ENCODE results near the gene COL18A1. TPM values are rescaled to one million over a fixed set of nuclear protein-coding genes. Genes with fewer than 3 reads are reported as not detected.

COL18A1 gene
- total and polyA plus RNA-seq, 7 experiments from 2014 or later: 7.0 to 89.8 (median 15.4) TPM

DNA sequence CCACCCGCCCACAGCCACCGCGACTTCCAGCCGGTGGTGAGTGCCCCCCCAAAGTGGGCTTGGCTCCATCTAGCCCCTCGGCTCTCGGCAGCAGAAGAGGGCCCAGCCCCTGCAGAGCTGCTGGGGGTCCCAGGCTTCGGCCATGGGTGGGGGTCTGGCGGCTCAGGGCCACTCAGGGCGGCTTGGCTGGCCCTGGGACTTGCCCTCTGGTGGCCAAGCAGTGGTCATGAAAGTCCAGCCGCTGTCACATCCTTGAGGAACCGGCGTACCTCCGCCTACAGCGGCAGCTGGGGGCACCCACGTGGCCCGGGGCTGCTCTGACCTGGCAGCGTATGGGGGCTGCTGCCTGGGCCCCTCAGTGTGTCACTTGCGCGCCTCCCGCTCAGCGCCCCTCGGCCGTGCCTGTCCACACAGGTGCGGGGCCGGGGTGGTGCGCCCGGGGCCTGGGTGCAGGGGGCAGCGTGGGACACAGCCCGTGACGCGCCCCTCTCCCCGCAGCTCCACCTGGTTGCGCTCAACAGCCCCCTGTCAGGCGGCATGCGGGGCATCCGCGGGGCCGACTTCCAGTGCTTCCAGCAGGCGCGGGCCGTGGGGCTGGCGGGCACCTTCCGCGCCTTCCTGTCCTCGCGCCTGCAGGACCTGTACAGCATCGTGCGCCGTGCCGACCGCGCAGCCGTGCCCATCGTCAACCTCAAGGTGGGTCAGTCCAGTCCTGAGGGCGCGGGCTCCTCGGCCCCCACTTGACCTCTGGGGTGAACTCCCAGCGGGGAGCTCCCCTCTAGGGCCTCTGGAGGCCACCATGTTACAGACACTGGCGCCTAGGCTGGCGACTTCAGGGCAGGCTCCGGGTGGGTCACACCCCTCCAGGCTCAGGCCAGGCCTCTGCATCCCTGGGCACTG lies 104.9 kb downstream of the COL18A1 start:
- intact Hi-C loops (cut with micrococcal nuclease): no loop called here
- no peak for ATAC-seq
- no peaks in the 10 kb centered on the region for H3K27me3 Mint-ChIP-seq
- CTCF ChIA-PET: no interaction called here
- H3K27ac Mint-ChIP-seq: no peak overlapping the region
- POLR2A ChIA-PET: no interaction called here
- Histone ChIP-seq H3K36me3 (ENCODE audit: control insufficient read depth in 2 of 3, insufficient read depth in 3 of 3, low read length in 3 of 3) (peaks cover 0 to 18% (median 0%) of the 10 kb centered on the region in 3 experiments), H3K27me3 (ENCODE audit: control insufficient read depth in 2 of 2, insufficient read depth in 2 of 2, low read length in 2 of 2) (no peaks in the 10 kb centered on the region), H3K27ac (ENCODE audit: low read depth, low read length) (no peak overlapping the region), H3K4me3 (ENCODE audit: low read length) (no peak overlapping the region), H3K4me1 (ENCODE audit: control insufficient read depth in 2 of 2, insufficient read depth in 2 of 2, low read length in 2 of 2) (no peaks in the 10 kb centered on the region), H3K9me3 (ENCODE audit: control insufficient read depth in 2 of 3, low read length in 3 of 3) (no peaks in the 10 kb centered on the region)
- no peak overlapping the region for H3K4me3 Mint-ChIP-seq
- no peaks in the 10 kb centered on the region for H3K9me3 Mint-ChIP-seq
- peaks cover 0 to 7% (median 0%) of the 10 kb centered on the region in 5 donors for H3K36me3 Mint-ChIP-seq
- H3K4me1 Mint-ChIP-seq: peaks cover 0 to 5% (median 2%) of the 10 kb centered on the region in 7 donors
- no peak for DNase-seq

DNA sequence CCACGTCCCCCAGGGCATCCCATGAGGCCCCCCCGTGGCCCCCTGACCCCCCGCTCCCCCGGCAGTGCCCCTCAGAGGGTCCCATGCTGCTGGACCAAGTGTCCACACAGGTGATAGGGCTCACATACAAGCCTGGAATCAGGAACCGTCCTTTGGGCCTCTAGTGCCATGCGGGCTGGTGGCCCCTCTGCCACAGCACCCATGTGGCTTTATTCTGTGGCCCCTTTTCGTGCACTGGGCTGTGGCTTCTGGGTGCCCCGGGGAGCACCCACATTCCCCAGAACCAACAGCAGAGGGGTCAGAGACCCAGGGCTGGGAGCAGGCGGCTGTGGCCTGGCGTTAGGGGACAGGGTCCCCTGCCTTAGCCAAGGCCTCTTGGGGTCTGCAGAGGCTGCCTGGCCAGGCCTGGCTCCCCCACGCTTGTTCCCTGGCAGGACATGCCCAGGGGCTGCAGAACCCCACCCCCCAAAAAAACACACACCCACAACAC lies 105.5 kb downstream of the COL18A1 start:
- POLR2A ChIA-PET: no interaction called here
- H3K27me3 Mint-ChIP-seq: no peaks in the 10 kb centered on the region
- H3K27ac Mint-ChIP-seq: no peak overlapping the region
- peaks cover 0 to 7% (median 0%) of the 10 kb centered on the region in 5 donors for H3K36me3 Mint-ChIP-seq
- H3K9me3 Mint-ChIP-seq: no peaks in the 10 kb centered on the region
- ATAC-seq: no peak
- Histone ChIP-seq H3K36me3 (ENCODE audit: control insufficient read depth in 2 of 3, insufficient read depth in 3 of 3, low read length in 3 of 3) (peaks cover 0 to 21% (median 0%) of the 10 kb centered on the region in 3 experiments), H3K4me1 (ENCODE audit: control insufficient read depth in 2 of 2, insufficient read depth in 2 of 2, low read length in 2 of 2) (no peaks in the 10 kb centered on the region), H3K27me3 (ENCODE audit: control insufficient read depth in 2 of 2, insufficient read depth in 2 of 2, low read length in 2 of 2) (no peaks in the 10 kb centered on the region), H3K27ac (ENCODE audit: low read depth, low read length) (no peak overlapping the region), H3K9me3 (ENCODE audit: control insufficient read depth in 2 of 3, low read length in 3 of 3) (no peaks in the 10 kb centered on the region), H3K4me3 (ENCODE audit: low read length) (no peak overlapping the region)
- intact Hi-C loops (cut with micrococcal nuclease): no loop called here
- no peak for DNase-seq
- H3K4me3 Mint-ChIP-seq: no peak overlapping the region
- H3K4me1 Mint-ChIP-seq: peaks cover 0 to 5% (median 2%) of the 10 kb centered on the region in 7 donors
- CTCF ChIA-PET: no interaction called here

DNA sequence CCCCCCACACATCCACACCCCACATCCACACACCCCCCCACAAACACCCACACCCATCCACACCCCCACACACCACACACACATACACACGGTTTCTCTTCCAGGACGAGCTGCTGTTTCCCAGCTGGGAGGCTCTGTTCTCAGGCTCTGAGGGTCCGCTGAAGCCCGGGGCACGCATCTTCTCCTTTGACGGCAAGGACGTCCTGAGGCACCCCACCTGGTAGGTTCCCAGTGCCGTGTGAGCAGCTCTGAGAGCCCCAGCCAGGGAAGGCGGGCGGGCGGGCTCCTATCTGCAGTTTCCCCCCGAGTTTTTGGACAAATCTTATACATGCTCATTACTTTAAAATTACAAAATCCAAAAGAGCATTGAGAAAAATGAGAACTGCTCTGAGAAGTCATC lies 106.0 kb downstream of the COL18A1 start:
- H3K4me1 Mint-ChIP-seq: peaks cover 0 to 5% (median 2%) of the 10 kb centered on the region in 7 donors
- H3K27me3 Mint-ChIP-seq: no peaks in the 10 kb centered on the region
- CTCF ChIA-PET: no interaction called here
- H3K4me3 Mint-ChIP-seq: no peak overlapping the region
- intact Hi-C loops (cut with micrococcal nuclease): no loop called here
- DNase-seq (no peak), ATAC-seq (no peak)
- POLR2A ChIA-PET: no interaction called here
- H3K36me3 Mint-ChIP-seq: peaks cover 0 to 7% (median 0%) of the 10 kb centered on the region in 5 donors
- H3K27me3 ChIP-seq (ENCODE audit: control insufficient read depth in 2 of 2, insufficient read depth in 2 of 2, low read length in 2 of 2): no peaks in the 10 kb centered on the region
- no peaks in the 10 kb centered on the region for H3K4me1 ChIP-seq (ENCODE audit: control insufficient read depth in 2 of 2, insufficient read depth in 2 of 2, low read length in 2 of 2)
- H3K4me3 ChIP-seq (ENCODE audit: low read length): no peak overlapping the region
- H3K9me3 ChIP-seq (ENCODE audit: control insufficient read depth in 2 of 3, low read length in 3 of 3): no peaks in the 10 kb centered on the region
- H3K27ac Mint-ChIP-seq: peak overlapping the region in 3 of 9 donors; percentile 12 to 18 (median 14)
- no peak overlapping the region for H3K27ac ChIP-seq (ENCODE audit: low read depth, low read length)
- H3K9me3 Mint-ChIP-seq: no peaks in the 10 kb centered on the region
- peaks cover 0 to 23% (median 0%) of the 10 kb centered on the region in 3 experiments for H3K36me3 ChIP-seq (ENCODE audit: control insufficient read depth in 2 of 3, insufficient read depth in 3 of 3, low read length in 3 of 3)

GRCh38 chr21:45511661-45512431 lies 106.9 kb downstream of the COL18A1 start:
- DNase-seq: peak in 1 of 9 donors; percentile 6
- Histone ChIP-seq H3K9me3 (ENCODE audit: control insufficient read depth in 2 of 3, low read length in 3 of 3) (no peaks in the 10 kb centered on the region), H3K4me3 (ENCODE audit: low read length) (no peak overlapping the region), H3K36me3 (ENCODE audit: control insufficient read depth in 2 of 3, insufficient read depth in 3 of 3, low read length in 3 of 3) (peaks cover 0 to 32% (median 0%) of the 10 kb centered on the region in 3 experiments), H3K27me3 (ENCODE audit: control insufficient read depth in 2 of 2, insufficient read depth in 2 of 2, low read length in 2 of 2) (no peaks in the 10 kb centered on the region), H3K27ac (ENCODE audit: low read depth, low read length) (no peak overlapping the region), H3K4me1 (ENCODE audit: control insufficient read depth in 2 of 2, insufficient read depth in 2 of 2, low read length in 2 of 2) (no peaks in the 10 kb centered on the region)
- no peak overlapping the region for H3K4me3 Mint-ChIP-seq
- ATAC-seq: no peak
- H3K4me1 Mint-ChIP-seq: peaks cover 0 to 5% (median 2%) of the 10 kb centered on the region in 7 donors
- CTCF ChIA-PET: no interaction called here
- POLR2A ChIA-PET: interaction anchor here (1.3 kb wide), 1 partner anchor 10 kb away, joined by 4 read pairs; no protein-coding TSS in a partner anchor
- peak overlapping the region in 1 of 9 donors; percentile 18 for H3K27ac Mint-ChIP-seq
- H3K9me3 Mint-ChIP-seq: no peaks in the 10 kb centered on the region
- peaks cover 0 to 7% (median 0%) of the 10 kb centered on the region in 5 donors for H3K36me3 Mint-ChIP-seq
- intact Hi-C loops (cut with micrococcal nuclease): no loop called here
- no peaks in the 10 kb centered on the region for H3K27me3 Mint-ChIP-seq

DNA sequence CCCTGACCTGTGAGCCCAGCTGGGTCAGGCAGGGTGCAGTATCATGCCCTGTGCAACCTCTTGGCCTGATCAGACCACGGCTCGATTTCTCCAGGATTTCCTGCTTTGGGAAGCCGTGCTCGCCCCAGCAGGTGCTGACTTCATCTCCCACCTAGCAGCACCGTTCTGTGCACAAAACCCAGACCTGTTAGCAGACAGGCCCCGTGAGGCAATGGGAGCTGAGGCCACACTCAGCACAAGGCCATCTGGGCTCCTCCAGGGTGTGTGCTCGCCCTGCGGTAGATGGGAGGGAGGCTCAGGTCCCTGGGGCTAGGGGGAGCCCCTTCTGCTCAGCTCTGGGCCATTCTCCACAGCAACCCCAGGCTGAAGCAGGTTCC lies 107.6 kb downstream of the COL18A1 start:
- Histone ChIP-seq H3K27me3 (ENCODE audit: control insufficient read depth in 2 of 2, insufficient read depth in 2 of 2, low read length in 2 of 2) (no peaks in the 10 kb centered on the region), H3K4me3 (ENCODE audit: low read length) (no peak overlapping the region), H3K4me1 (ENCODE audit: control insufficient read depth in 2 of 2, insufficient read depth in 2 of 2, low read length in 2 of 2) (no peaks in the 10 kb centered on the region), H3K36me3 (ENCODE audit: control insufficient read depth in 2 of 3, insufficient read depth in 3 of 3, low read length in 3 of 3) (peaks cover 0 to 37% (median 0%) of the 10 kb centered on the region in 3 experiments), H3K27ac (ENCODE audit: low read depth, low read length) (no peak overlapping the region), H3K9me3 (ENCODE audit: control insufficient read depth in 2 of 3, low read length in 3 of 3) (no peaks in the 10 kb centered on the region)
- Mint-ChIP-seq H3K9me3 (peaks cover 0 to 4% (median 0%) of the 10 kb centered on the region in 11 donors), H3K27ac (peak overlapping the region in 2 of 9 donors; percentile 17 to 25), H3K27me3 (no peaks in the 10 kb centered on the region), H3K4me3 (no peak overlapping the region), H3K36me3 (peaks cover 0 to 12% (median 5%) of the 10 kb centered on the region in 5 donors), H3K4me1 (peaks cover 0 to 5% (median 3%) of the 10 kb centered on the region in 7 donors)
- DNase-seq: no peak
- POLR2A ChIA-PET: interaction anchor here (1.3 kb wide), 1 partner anchor 9 kb away, joined by 4 read pairs; no protein-coding TSS in a partner anchor
- intact Hi-C loops (cut with micrococcal nuclease): no loop called here
- CTCF ChIA-PET: no interaction called here
- ATAC-seq: no peak

DNA sequence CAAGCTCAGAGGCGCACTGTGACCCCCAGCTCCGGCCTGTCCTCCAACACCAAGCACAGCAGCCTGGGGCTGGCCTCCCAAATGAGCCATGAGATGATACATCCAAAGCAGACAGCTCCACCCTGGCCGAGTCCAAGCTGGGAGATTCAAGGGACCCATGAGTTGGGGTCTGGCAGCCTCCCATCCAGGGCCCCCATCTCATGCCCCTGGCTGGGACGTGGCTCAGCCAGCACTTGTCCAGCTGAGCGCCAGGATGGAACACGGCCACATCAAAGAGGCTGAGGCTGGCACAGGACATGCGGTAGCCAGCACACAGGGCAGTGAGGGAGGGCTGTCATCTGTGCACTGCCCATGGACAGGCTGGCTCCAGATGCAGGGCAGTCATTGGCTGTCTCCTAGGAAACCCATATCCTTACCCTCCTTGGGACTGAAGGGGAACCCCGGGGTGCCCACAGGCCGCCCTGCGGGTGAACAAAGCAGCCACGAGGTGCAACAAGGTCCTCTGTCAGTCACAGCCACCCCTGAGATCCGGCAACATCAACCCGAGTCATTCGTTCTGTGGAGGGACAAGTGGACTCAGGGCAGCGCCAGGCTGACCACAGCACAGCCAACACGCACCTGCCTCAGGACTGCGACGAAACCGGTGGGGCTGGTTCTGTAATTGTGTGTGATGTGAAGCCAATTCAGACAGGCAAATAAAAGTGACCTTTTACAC lies 108.2 kb downstream of the COL18A1 start:
- intact Hi-C loops (cut with micrococcal nuclease): no loop called here
- DNase-seq: peak in 1 of 9 donors; percentile 4
- peak; percentile 20 for ATAC-seq
- Histone ChIP-seq H3K9me3 (ENCODE audit: control insufficient read depth in 2 of 3, low read length in 3 of 3) (no peaks in the 10 kb centered on the region), H3K27ac (ENCODE audit: low read depth, low read length) (no peak overlapping the region), H3K4me3 (ENCODE audit: low read length) (no peak overlapping the region), H3K36me3 (ENCODE audit: control insufficient read depth in 2 of 3, insufficient read depth in 3 of 3, low read length in 3 of 3) (peaks cover 0 to 37% (median 0%) of the 10 kb centered on the region in 3 experiments), H3K4me1 (ENCODE audit: control insufficient read depth in 2 of 2, insufficient read depth in 2 of 2, low read length in 2 of 2) (no peaks in the 10 kb centered on the region), H3K27me3 (ENCODE audit: control insufficient read depth in 2 of 2, insufficient read depth in 2 of 2, low read length in 2 of 2) (no peaks in the 10 kb centered on the region)
- Mint-ChIP-seq H3K9me3 (peaks cover 0 to 9% (median 3%) of the 10 kb centered on the region in 11 donors), H3K27me3 (no peaks in the 10 kb centered on the region), H3K27ac (peak overlapping the region in 2 of 9 donors; percentile 21 to 26), H3K36me3 (peaks cover 5 to 17% (median 10%) of the 10 kb centered on the region in 5 donors), H3K4me3 (no peak overlapping the region), H3K4me1 (peaks cover 0 to 9% (median 5%) of the 10 kb centered on the region in 7 donors)
- ChIA-PET CTCF (no interaction called here), POLR2A (interaction anchor here (1.3 kb wide), 1 partner anchor 8 kb away, joined by 4 read pairs; no protein-coding TSS in a partner anchor)
